ENCODE measurements around the gene MAPK4.

DNA sequence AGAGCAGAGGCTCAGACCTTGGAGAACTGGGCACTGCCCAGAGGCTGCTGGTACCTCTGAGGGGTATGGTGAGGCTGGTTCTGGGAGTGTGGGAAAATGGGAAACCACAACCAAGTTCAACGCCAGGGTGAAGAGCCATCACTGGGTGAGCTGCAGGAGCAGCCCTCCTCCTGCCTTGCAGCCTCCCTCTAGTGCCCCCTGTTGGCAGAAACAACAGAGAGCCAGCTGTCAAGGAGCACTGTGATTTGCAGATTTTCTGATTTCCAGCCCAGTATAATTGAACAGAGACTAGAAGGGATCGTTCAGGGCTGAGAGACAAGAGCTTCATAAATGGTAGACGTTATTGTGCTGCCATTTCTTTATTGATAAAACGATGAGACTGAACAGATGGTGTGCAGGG is 50.5 kb downstream of the MAPK4 start:
- TF ChIP-seq, protein P1, sequence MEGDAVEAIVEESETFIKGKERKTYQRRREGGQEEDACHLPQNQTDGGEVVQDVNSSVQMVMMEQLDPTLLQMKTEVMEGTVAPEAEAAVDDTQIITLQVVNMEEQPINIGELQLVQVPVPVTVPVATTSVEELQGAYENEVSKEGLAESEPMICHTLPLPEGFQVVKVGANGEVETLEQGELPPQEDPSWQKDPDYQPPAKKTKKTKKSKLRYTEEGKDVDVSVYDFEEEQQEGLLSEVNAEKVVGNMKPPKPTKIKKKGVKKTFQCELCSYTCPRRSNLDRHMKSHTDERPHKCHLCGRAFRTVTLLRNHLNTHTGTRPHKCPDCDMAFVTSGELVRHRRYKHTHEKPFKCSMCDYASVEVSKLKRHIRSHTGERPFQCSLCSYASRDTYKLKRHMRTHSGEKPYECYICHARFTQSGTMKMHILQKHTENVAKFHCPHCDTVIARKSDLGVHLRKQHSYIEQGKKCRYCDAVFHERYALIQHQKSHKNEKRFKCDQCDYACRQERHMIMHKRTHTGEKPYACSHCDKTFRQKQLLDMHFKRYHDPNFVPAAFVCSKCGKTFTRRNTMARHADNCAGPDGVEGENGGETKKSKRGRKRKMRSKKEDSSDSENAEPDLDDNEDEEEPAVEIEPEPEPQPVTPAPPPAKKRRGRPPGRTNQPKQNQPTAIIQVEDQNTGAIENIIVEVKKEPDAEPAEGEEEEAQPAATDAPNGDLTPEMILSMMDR (IDR thresholded peaks at IDR 0.05), result no peak
- TF ChIP-seq POLR2A (IDR thresholded peaks at IDR 0.05) (no peak), POLR2AphosphoS5 (IDR thresholded peaks at IDR 0.05) (no peak)

All from sigmoid colon (tissue), 4 donors.